IMR-90 (cell line): Measurements from ENCODE around the gene TLNRD1. TPM values are rescaled to one million over a fixed set of nuclear protein-coding genes. Genes with fewer than 3 reads are reported as not detected.

Experiments used
- ATAC-seq: fragments of 200-7000 bp; cut with Tn5 transposase; 2 replicates; pipeline ENCODE4 v1.9.1; 2020; ENCODE audit warnings: low read depth, mild to moderate bottlenecking, moderate library complexity
- BruUV-seq: library from RNA; stranded (reverse); fragments of 400-500 nt; replicated peaks from 2 replicates; lab custom pipeline; 2021; lab: Mats Ljungman, UMichigan
- CTCF ChIA-PET: fragments of 300-600 bp; formaldehyde crosslinking; extraction: SDS; loops from one replicate; lab custom pipeline; 2021; ENCODE audit warnings: antibody characterized with exemption; lab: Yijun Ruan, JAX
- POLR2A ChIA-PET: fragments of 300-600 bp; sonication (Branson Sonifier 250); formaldehyde crosslinking; loops from one replicate; lab custom pipeline; 2022; ENCODE audit warnings: antibody characterized with exemption; ENCODE audit not compliant: unreplicated experiment; lab: Charles Lee
- DNase-seq: peaks from one replicate; pipeline ENCODE4 v3.0.0; 2013
- H2AFZ ChIP-seq: replicated peaks from 2 replicates; pipeline ENCODE3; 2013; ENCODE audit warnings: low read length, mild to moderate bottlenecking; ENCODE audit not compliant: poor library complexity
- H2AK5ac ChIP-seq: 2 replicates; pipeline ENCODE4 v1.6.1; 2013; ENCODE audit warnings: low read depth, low read length, inconsistent platforms
- H2AK9ac ChIP-seq: replicated peaks from 2 replicates; pipeline ENCODE3; 2013; ENCODE audit warnings: mild to moderate bottlenecking, low read depth, low read length, moderate library complexity; ENCODE audit not compliant: poor library complexity
- H2BK120ac ChIP-seq: 2 replicates; pipeline ENCODE4 v1.6.1; 2013; ENCODE audit warnings: low read depth, low read length, inconsistent platforms
- H2BK15ac ChIP-seq: 3 replicates; pipeline ENCODE4 v1.6.1; 2013; ENCODE audit warnings: low read depth, low read length, inconsistent platforms
- H2BK20ac ChIP-seq: 2 replicates; pipeline ENCODE4 v1.6.1; 2013; ENCODE audit warnings: low read depth, mild to moderate bottlenecking, inconsistent platforms, low read length, moderate library complexity
- H2BK5ac ChIP-seq: 2 replicates; pipeline ENCODE4 v1.6.1; 2013; ENCODE audit warnings: mild to moderate bottlenecking, low read depth, low read length, inconsistent platforms; ENCODE audit not compliant: poor library complexity, severe bottlenecking
- H3K14ac ChIP-seq: replicated peaks from 2 replicates; pipeline ENCODE4 v1.6.1; 2013; ENCODE audit warnings: low read depth, low read length, inconsistent platforms
- H3K18ac ChIP-seq: 2 replicates; pipeline ENCODE4 v1.6.1; 2013; ENCODE audit warnings: low read depth, low read length, control low read depth
- H3K23ac ChIP-seq: 2 replicates; pipeline ENCODE4 v1.6.1; 2013; ENCODE audit warnings: low read depth, low read length, inconsistent platforms
- H3K27ac ChIP-seq: 2 replicates; pipeline ENCODE4 v1.5.1; 2013; ENCODE audit warnings: mild to moderate bottlenecking, control low read depth, low read length; ENCODE audit not compliant: insufficient read depth
- H3K27me3 ChIP-seq: 2 replicates; pipeline ENCODE4 v1.6.1; 2013; ENCODE audit warnings: low read length; ENCODE audit not compliant: control insufficient read depth, insufficient read depth
- H3K36me3 ChIP-seq: 2 replicates; pipeline ENCODE4 v1.6.1; 2013; ENCODE audit warnings: low read length, mixed read lengths; ENCODE audit not compliant: control insufficient read depth, insufficient read depth
- H3K4ac ChIP-seq: 2 replicates; pipeline ENCODE4 v1.6.1; 2013; ENCODE audit warnings: low read depth, low read length, inconsistent platforms
- H3K4me1 ChIP-seq: 2 replicates; pipeline ENCODE4 v1.6.1; 2013; ENCODE audit warnings: low read length, mixed read lengths; ENCODE audit not compliant: control insufficient read depth, insufficient read depth
- H3K4me2 ChIP-seq: 2 replicates; pipeline ENCODE4 v1.6.1; 2013; ENCODE audit warnings: low read depth, mild to moderate bottlenecking, control low read depth, low read length, moderate library complexity
- H3K4me3 ChIP-seq: 2 replicates; pipeline ENCODE4 v1.5.1; 2013; ENCODE audit warnings: low read depth, mild to moderate bottlenecking, control low read depth, low read length, moderate library complexity; ENCODE audit not compliant: insufficient read depth
- H3K56ac ChIP-seq: 2 replicates; pipeline ENCODE4 v1.6.1; 2013; ENCODE audit warnings: low read length, inconsistent platforms; ENCODE audit not compliant: insufficient read depth; ENCODE audit errors: extremely low read depth
- H3K79me1 ChIP-seq, 2 experiments: 2 replicates each; pipeline ENCODE4 v1.6.1; 2013; ENCODE audit warnings: low read length in 2 of 2, inconsistent platforms in 1 of 2, low read depth in 1 of 2
- H3K9ac ChIP-seq: 2 replicates; pipeline ENCODE4 v1.6.1; 2013; ENCODE audit warnings: low read depth, low read length, control low read depth
- H3K9me1 ChIP-seq: 2 replicates; pipeline ENCODE4 v1.6.1; 2013; ENCODE audit warnings: low read length, inconsistent platforms; ENCODE audit not compliant: insufficient read depth
- H3K9me3 ChIP-seq: 2 replicates; pipeline ENCODE4 v1.6.1; 2013; ENCODE audit warnings: low read length; ENCODE audit not compliant: control insufficient read depth, insufficient read depth
- H4K20me1 ChIP-seq: 2 replicates; pipeline ENCODE4 v1.6.1; 2013; ENCODE audit warnings: low read length, inconsistent platforms; ENCODE audit not compliant: insufficient read depth
- H4K5ac ChIP-seq: 2 replicates; pipeline ENCODE4 v1.6.1; 2013; ENCODE audit warnings: mild to moderate bottlenecking, low read depth, low read length, control low read depth
- H4K8ac ChIP-seq, 2 experiments: 2 replicates each; pipeline ENCODE4 v1.6.1; 2013; ENCODE audit warnings: low read depth in 2 of 2, low read length in 2 of 2, control low read depth in 1 of 2, inconsistent platforms in 1 of 2
- H4K91ac ChIP-seq: 2 replicates; pipeline ENCODE4 v1.6.1; 2013; ENCODE audit warnings: low read depth, low read length, inconsistent platforms; ENCODE audit not compliant: insufficient read depth
- CEBPB ChIP-seq: IDR thresholded peaks from 2 replicates; pipeline ENCODE4 v1.6.1; 2012; ENCODE audit warnings: low read depth, low read length, improper control_type of control experiment
- CHD1 ChIP-seq: IDR thresholded peaks from 2 replicates; pipeline ENCODE4 v1.6.1; 2012; ENCODE audit warnings: low read depth, low read length, improper control_type of control experiment
- CTCF ChIP-seq: conservative IDR thresholded peaks from 2 replicates; pipeline ENCODE4 v1.5.1; 2012; ENCODE audit warnings: mild to moderate bottlenecking, low read depth, low read length, improper control_type of control experiment
- RAD21 ChIP-seq: IDR thresholded peaks from 2 replicates; pipeline ENCODE4 v1.6.1; 2012; ENCODE audit warnings: low read length, improper control_type of control experiment
- SMC3 ChIP-seq: fragments of 150-350 bp; IDR thresholded peaks from 2 replicates; pipeline ENCODE4 v1.6.1; 2016; ENCODE audit warnings: low read depth, mild to moderate bottlenecking, antibody characterized with exemption, low read length, moderate library complexity
- dilution Hi-C: fragments of 300-500 bp; cut with HindIII; formaldehyde crosslinking; loops from one replicate; pipeline ENCODE4 v1.14.3; 2018; ENCODE audit warnings: low sequenced_read_pairs; ENCODE audit not compliant: unreplicated experiment
- in situ Hi-C: fragments of 300-500 bp; cut with MboI; formaldehyde crosslinking; loops from 3 replicates; pipeline ENCODE4 v1.14.3; 2019; ENCODE audit warnings: low sequenced_read_pairs, inconsistent platforms, mixed read lengths
- intact Hi-C: fragments of 100-400 bp; cut with micrococcal nuclease; formaldehyde crosslinking; loops from 2 replicates; pipeline ENCODE4 v1.10.0; 2022
- polyA plus RNA-seq, 3 experiments: library from polyadenylated mRNA; depleted of rRNA; stranded (reverse); fragments of >200 nt; gene quantifications; 2 replicates each; pipeline ENCODE4 v1.2.3, GENCODE V29; 2012; ENCODE audit warnings: low replicate concordance in 1 of 3
- total RNA-seq: library from RNA; depleted of rRNA; stranded (reverse); fragments of >200 nt; gene quantifications from 2 replicates; pipeline ENCODE4 v1.2.3, GENCODE V29; 2012

Gene TLNRD1
- total and polyA plus RNA-seq, 2 of the 4 experiments (the other 2 are of a cell fraction), result 2.2 to 6.8 TPM

DNA sequence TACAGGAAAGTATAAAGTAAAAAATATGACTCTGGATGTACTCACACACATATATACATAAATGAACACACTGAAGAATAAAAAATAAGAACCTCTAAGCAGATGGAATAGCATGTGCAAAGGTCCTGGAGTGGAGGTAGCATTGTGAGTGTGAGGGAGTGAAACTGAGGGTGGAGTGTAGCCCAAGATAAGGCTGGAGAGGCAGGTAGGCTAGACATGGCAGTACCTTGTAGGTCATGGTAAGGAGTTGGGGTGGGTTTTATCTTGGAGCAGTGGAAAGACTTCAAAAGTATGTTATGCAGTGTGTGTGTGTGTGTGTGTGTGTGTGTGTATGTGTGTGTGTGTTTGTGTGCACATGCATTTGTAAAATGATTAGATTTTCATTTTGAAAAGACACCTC, 49.5 kb downstream of the TLNRD1 start:
- H3K4ac ChIP-seq, result no peak overlapping the region
- H4K20me1 ChIP-seq, result no peaks in the 10 kb centered on the region
- no TSS peak for BruUV-seq
- H3K23ac ChIP-seq, result no peak overlapping the region
- H3K18ac ChIP-seq, result no peak overlapping the region
- ATAC-seq (no peak), DNase-seq (no peak)
- no peaks in the 10 kb centered on the region for H3K4me1 ChIP-seq
- in situ Hi-C loops (no loop called here), intact Hi-C loops (no loop called here), dilution Hi-C loops (no loop called here)
- H4K5ac ChIP-seq, result no peak overlapping the region
- no peak overlapping the region for H2BK5ac ChIP-seq
- TF ChIP-seq SMC3 (no peak), CHD1 (no peak), RAD21 (no peak), CTCF (no peak), CEBPB (no peak)
- H2BK20ac ChIP-seq, result no peak overlapping the region
- no peaks in the 10 kb centered on the region for H3K36me3 ChIP-seq
- no peak overlapping the region for H2AK9ac ChIP-seq
- H3K4me2 ChIP-seq, result no peak overlapping the region
- peaks cover 7% of the 10 kb centered on the region for H3K9me3 ChIP-seq
- no peaks in the 10 kb centered on the region for H3K79me1 ChIP-seq
- H4K91ac ChIP-seq, result no peak overlapping the region
- no peaks in the 10 kb centered on the region for H3K9me1 ChIP-seq
- H3K9ac ChIP-seq, result no peak overlapping the region
- H2AK5ac ChIP-seq, result no peak overlapping the region
- H3K14ac ChIP-seq, result no peak overlapping the region
- no peak overlapping the region for H2BK15ac ChIP-seq
- no peak overlapping the region for H2BK120ac ChIP-seq
- no peak overlapping the region for H2AFZ ChIP-seq
- ChIA-PET CTCF (no interaction called here), POLR2A (no interaction called here)
- H3K4me3 ChIP-seq, result no peak overlapping the region
- H3K27me3 ChIP-seq, result peaks cover 14% of the 10 kb centered on the region
- no peak overlapping the region for H3K56ac ChIP-seq
- H3K27ac ChIP-seq, result no peak overlapping the region
- H4K8ac ChIP-seq, result no peak overlapping the region
